ENCODE measurements around the gene LMCD1.

The LMCD1 gene, protein sequence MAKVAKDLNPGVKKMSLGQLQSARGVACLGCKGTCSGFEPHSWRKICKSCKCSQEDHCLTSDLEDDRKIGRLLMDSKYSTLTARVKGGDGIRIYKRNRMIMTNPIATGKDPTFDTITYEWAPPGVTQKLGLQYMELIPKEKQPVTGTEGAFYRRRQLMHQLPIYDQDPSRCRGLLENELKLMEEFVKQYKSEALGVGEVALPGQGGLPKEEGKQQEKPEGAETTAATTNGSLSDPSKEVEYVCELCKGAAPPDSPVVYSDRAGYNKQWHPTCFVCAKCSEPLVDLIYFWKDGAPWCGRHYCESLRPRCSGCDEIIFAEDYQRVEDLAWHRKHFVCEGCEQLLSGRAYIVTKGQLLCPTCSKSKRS

DNA sequence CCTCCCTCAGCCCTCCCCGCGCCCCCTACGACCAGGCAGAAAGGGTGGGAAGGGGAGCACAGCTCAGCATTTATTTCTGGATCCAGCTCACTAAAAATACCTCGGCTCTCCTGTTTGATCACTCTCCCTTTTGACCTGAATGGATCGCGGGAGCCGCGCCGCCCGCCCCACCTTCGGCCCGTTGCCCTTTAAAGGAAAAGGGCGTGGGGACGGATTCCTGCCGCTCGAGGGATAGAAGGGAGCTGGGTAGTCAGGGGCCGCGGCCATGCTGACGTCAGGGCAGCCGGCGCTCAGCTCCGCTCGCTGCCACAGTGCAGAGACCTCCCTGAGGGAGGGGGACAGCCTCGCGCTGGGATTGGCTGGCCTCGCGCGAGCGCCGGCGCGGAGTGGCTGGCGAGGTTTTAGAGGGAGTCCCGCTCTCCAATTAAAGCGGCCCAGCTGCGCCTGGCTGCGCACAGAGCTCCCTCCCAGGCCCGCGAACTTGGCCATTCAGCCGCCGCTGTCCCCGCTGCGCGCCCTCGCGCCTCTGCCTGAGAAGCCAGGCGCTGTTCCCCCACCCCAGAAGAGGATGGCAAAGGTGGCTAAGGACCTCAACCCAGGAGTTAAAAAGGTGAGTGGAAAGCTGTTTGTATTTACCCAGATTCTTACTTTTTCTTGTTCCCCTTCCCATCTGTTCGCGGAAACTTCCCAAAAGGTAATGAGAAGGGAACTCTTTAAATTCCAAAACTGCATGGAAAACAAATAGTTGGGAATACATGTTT is at the start of gene LMCD1:
TSS of gene LMCD1 (plus strand) at position 453 of the 761 bp plus-strand sequence. CDS start at position 569, 116 bp downstream.
- DNase-seq = peak; percentile 97

- DNase-seq = no peak
These were observed 49.5 kb upstream of the LMCD1 start for GRCh38 chr3:8452112-8452511.

- no peak for DNase-seq
These were observed 48.5 kb upstream of the LMCD1 start for GRCh38 chr3:8453153-8453552.

- no peak for DNase-seq
These were observed 45.9 kb upstream of the LMCD1 start for GRCh38 chr3:8455526-8456411.

DNA sequence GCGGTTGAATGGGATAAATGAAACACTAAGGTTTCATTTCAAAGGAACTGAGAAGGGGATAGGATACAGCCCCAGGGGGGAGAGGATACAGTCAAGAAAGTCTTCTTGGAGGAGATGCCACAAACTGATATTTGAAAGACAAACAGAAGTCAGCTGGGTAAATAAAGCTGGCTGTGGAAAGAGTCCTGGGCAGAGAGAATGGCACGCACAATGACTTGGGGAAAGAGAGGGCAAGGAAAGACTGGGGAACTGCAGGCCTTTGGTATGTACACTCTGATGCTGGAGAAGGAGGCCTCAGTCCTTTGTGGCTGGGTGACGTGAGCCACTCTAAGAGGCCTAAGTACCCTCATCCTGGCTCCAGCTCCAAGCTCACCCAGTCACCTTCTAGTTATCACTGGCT is 45.2 kb upstream of the LMCD1 start:
- no peak for DNase-seq

DNA sequence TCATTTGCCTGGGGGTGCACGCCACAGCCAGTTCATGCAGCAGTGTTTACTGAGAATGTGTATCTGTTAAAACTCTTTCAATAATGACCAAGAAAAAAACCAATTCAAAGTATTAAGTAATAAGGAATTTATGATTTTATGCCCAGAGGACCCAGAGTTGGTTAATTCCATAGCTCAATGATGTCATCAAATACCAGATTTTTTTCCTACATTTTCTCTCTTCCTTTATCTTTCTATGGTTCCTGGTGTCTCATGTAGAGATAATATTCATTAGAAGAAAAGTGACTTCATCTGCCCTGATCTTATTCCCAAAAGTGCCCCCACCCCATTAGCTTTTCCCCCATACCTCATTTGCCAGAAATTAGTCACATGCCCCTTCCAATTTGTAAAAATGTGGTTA is 44.6 kb upstream of the LMCD1 start:
- no peak for DNase-seq

GRCh38 chr3:8458238-8458661 is 43.4 kb upstream of the LMCD1 start:
- DNase-seq = peak; percentile 21

- DNase-seq = peak; percentile 87
These were observed 42.9 kb upstream of the LMCD1 start for GRCh38 chr3:8458711-8459110.

- no peak for DNase-seq
These were observed 41.4 kb upstream of the LMCD1 start for GRCh38 chr3:8460050-8460708.

DNA sequence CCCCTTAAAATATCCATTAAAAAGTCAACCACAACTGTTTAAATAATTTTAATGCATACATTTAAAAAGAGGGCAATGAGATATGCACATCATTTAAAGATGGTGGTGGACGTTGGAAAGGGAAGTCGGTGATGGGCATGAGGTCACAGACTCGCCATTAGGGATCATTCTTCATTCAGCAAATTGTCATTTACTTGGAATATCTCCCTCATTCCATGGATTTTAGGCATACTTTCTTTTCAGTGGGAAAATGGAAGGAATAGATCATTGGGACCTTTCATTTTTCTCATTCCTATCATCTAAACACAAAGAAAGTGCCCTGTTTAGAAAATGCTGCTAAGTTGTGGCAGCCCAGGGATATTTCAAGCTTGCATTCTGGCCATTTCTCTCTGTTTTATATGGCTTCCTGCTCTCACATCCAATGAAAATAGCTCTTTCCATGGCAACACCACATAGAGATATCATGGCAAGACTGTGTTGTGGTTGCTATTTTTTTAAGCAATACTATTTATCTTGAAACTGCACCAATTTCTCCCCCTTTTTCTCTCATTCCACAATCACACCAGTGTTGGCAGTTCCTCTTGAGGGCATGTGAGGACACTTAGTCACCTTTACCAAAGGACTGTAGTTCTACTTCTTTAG is 40.7 kb upstream of the LMCD1 start:
- DNase-seq = no peak

DNA sequence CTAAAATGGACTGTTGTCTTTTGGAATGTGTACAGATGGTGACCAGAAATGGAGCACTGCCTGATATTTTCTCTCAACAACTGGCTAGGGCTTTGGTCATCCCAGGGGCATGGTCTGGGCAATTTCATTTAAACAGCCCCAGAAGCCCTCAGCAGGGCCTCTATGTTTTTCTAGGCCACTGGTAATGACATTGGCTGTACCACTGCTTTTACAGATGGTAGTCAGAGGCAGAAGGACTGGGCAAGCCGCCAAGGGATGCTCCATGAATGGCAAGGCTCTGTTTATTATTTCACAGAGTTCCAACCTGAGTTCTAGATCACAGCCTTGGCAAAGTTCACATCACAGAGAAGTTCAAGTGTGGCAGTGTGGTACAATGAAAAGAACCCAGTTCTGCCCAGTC is 37.0 kb upstream of the LMCD1 start:
- DNase-seq = no peak

- DNase-seq = no peak
These were observed 35.1 kb upstream of the LMCD1 start for GRCh38 chr3:8466526-8466925.

DNA sequence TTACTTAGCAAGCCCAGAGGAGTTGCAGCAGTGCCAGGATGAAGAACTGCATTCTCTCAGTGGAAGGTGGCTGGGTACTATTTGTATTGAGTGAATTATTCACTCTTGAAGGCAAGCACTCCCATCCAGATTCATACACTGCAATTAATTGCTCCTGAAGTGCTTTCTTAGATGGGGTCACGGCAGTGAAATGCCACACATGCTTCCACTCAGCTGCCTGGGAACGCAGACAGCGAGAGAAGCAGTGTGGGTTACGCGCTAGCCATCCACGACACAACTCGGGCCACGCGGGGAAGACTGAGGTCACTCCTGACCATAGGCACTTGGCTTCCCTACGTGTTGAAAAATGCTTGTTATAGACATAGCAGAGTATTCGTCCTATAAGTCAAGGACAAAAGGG is 30.8 kb upstream of the LMCD1 start:
- DNase-seq = no peak

DNA sequence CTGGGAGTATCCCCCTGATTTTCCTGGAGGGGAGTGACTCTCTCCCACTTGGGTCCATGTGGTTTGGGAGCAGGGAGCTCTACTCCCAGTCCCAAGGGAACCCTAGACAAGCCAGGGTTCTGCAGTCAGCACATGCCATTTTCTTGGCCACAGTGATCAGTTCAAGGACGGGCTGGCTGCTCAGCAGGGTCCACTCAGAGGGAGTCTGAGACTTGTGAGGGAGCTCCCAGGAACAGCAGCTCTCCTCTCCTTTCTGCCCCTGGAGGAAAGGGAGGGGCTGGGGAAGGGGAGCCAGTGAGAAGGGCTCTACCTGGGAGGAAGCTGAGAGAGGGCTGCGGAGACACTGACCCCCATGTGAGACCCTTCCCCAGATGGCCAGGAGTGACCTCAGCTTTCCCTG is 29.1 kb upstream of the LMCD1 start:
- DNase-seq = no peak

- DNase-seq = no peak
These were observed 28.6 kb upstream of the LMCD1 start for GRCh38 chr3:8473029-8473428.

GRCh38 chr3:8473990-8474389 is 27.6 kb upstream of the LMCD1 start:
- no peak for DNase-seq

DNA sequence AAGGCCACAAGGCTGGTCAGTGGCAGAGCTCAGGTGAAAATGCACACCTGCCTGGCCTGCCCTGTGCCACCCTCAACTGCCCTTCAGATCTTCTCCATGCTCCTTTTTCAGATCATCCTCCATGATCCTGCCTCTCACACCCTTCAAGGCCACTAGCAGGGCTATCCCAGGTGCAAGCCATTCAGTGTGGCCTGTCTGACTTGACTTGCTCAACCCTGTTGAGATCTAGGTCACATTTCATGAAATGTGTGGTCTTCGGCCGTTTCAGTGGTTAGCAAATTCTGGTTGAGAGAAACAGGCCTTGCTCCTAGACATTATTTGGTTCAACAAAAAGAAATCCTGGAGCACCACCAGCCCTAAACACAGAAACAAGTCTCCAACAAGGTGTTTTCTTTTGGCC is 26.6 kb upstream of the LMCD1 start:
- DNase-seq = no peak

GRCh38 chr3:8480699-8481098 is 20.9 kb upstream of the LMCD1 start:
- DNase-seq = no peak

DNA sequence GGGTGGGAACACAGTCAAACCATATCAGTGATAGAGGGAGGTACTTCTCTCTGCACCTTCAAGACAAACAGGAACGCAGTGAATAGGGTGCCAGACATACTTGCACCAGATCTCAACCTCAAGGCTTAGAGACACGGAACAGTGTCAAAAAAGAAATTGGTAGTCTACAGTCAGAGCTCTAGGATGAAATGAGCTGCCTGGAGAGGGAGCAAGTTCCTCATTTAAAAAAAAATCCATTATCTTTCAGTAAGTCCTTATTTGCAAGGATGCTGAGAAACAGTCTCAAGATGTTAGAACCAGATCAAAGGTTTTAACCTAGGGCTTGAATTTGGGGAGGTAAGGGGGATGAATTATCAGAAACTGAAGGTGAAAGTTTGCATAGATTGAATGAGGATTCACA is 20.2 kb upstream of the LMCD1 start:
- no peak for DNase-seq

- DNase-seq = no peak
These were observed 19.4 kb upstream of the LMCD1 start for GRCh38 chr3:8482263-8482662.

DNA sequence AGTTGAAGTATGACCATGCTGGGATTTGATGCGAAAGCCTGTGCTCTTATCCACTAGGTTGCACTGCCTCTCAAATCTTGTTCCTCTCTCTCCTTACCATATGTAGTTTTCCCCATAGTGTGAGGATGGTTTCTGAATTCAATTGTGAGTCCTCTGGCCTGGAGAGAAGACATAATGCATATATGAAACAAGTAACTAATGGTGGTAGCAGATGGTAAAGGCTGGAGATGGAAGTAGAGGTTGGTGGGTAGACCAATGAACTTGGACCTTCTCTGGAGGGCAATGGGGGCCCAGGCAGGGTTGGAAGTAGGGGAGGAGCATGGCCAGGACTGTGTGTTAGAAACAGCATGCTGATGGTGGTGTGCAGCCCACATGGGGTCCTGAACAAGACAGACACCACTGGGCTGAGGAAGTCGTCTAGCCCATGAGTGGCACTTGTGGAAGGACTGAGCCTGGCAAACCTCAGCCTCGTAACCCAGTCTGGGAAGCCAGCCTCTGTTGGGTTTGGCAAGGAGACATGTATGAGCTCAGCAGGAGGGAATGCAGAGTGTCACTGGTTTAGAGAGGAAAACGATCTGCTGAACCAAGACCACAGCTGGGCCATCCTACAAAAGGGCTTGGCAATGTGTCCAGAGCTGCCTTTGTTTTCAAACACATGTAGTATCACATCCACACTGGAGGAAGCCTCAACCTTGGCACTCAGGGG is 18.5 kb upstream of the LMCD1 start:
- peak; percentile 90 for DNase-seq
